ENCODE results near the gene CCSAP. TPM values are rescaled to one million over a fixed set of nuclear protein-coding genes. Genes with fewer than 3 reads are reported as not detected.
A peak's percentile ranks its signal among the peaks of the same experiment; 100 is the strongest.

The CCSAP gene
- 18.3 TPM for total RNA-seq (2013)
- polyA plus RNA-seq = 10 to 100 TPM in 1 of 3 donors, 1 to 10 TPM in 2; 5.2 to 12.2 (median 6.7) TPM
- 7.8 and 11.2 TPM in 2 replicates for polyA minus RNA-seq
- 7.1 to 57.3 (median 45.5) reads per million in 11 experiments for total RNA-seq

GRCh38 chr1:229342656-229343569 lies at the start of gene CCSAP:
Gene CCSAP, minus strand, starts transcription at chr1:229343047. Its CDS starts 582 bp downstream, at chr1:229342465.
- intact Hi-C loops (cut with micrococcal nuclease) = loop anchor here (2.0 to 5.0 kb wide), 3 partner anchors 71 to 170 kb away; partner anchors contain the start of gene RAB4A (in 1 of the 2)
- Mint-ChIP-seq H3K4me3 (peak within 1 kb of the TSS; percentile 91 to 93), H3K4me1 (peaks cover 49% of the 10 kb centered on the region), H3K27ac (peak within 1 kb of the TSS; percentile 87 to 97 (median 94)), H3K9me3 (peaks cover 0 to 6% (median 4%) of the 10 kb centered on the region in 7 donors), H3K27me3 (ENCODE audit: low read depth in 3 of 3) (peaks cover 4 to 13% (median 10%) of the 10 kb centered on the region in 3 donors), H3K36me3 (peaks cover 5 to 6% of the 10 kb centered on the region in 2 donors)
- Histone ChIP-seq H3K36me3 (replicated peaks in 1 of 2; ENCODE audit: control insufficient read depth in 1 of 2, insufficient read depth in 2 of 2, low read length in 2 of 2) (no peaks in the 10 kb centered on the region), H3K9ac (ENCODE audit: insufficient read depth, low read length, poor library complexity, severe bottlenecking) (peak within 1 kb of the TSS; percentile 93), H3K4me2 (replicated peaks; ENCODE audit: extremely low read depth, low read length, poor library complexity, severe bottlenecking) (peak within 1 kb of the TSS; percentile 93), H3K4me1 (ENCODE audit: control insufficient read depth in 1 of 2, insufficient read depth in 2 of 2, low read length in 2 of 2) (peaks cover 38 to 52% of the 10 kb centered on the region in 2 donors), H3K27ac (ENCODE audit: low read depth in 1 of 2, low read length in 2 of 2) (peak within 1 kb of the TSS; percentile 69 to 79), H3K9me3 (replicated peaks in 1 of 2; ENCODE audit: control insufficient read depth in 1 of 2, insufficient read depth in 1 of 2, low read length in 2 of 2) (no peaks in the 10 kb centered on the region), H3K4me3 (replicated peaks in 1 of 3; ENCODE audit: low read depth in 2 of 3, low read length in 3 of 3) (peak within 1 kb of the TSS; percentile 47 to 93 (median 84)), H2AFZ (ENCODE audit: insufficient read depth, low read depth, low read length, poor library complexity, severe bottlenecking) (peak within 1 kb of the TSS; percentile 96), H3K79me2 (ENCODE audit: insufficient read depth, low read length) (peaks cover 42% of the 10 kb centered on the region), H4K20me1 (ENCODE audit: insufficient read depth, low read length) (peaks cover 16% of the 10 kb centered on the region), H3K27me3 (ENCODE audit: control insufficient read depth in 2 of 2, insufficient read depth in 2 of 2, low read length in 2 of 2) (no peaks in the 10 kb centered on the region)
- under 1% methylated on average over 83 of the region's 83 CpGs for WGBS (ENCODE audit: insufficient coverage)
- DNase-seq = peak; percentile 22 to 40 (median 39)
- TF ChIP-seq CTCF (IDR thresholded peaks at IDR 0.05) = no peak

DNA sequence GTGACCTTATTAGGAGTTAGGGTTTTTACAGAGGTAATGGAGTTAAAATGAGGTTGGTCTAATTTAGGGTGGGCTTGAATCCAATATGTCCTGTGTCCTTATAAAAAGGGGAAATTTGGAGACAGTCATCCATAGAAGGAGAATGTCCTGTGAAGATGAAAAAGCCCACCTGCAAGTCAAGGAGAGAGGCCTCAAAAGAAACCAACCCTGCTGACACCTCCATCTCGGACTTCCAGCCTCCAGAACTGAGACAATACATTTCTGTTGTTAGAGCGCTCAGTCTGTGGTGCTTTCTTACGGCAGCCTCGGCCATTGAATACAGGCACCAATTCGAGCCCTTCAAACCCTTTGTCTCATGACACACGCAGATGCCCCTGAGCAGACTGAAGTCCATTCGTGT lies 47.3 kb upstream of the CCSAP start:
- Histone ChIP-seq H3K27ac (ENCODE audit: low read depth in 1 of 2, low read length in 2 of 2) (no peak overlapping the region), H3K9ac (ENCODE audit: insufficient read depth, low read length, poor library complexity, severe bottlenecking) (no peak overlapping the region), H3K27me3 (ENCODE audit: control insufficient read depth in 2 of 2, insufficient read depth in 2 of 2, low read length in 2 of 2) (peaks cover 0 to 6% of the 10 kb centered on the region in 2 donors), H2AFZ (ENCODE audit: insufficient read depth, low read depth, low read length, poor library complexity, severe bottlenecking) (no peak overlapping the region), H3K36me3 (replicated peaks in 1 of 2; ENCODE audit: control insufficient read depth in 1 of 2, insufficient read depth in 2 of 2, low read length in 2 of 2) (no peaks in the 10 kb centered on the region), H3K4me2 (replicated peaks; ENCODE audit: extremely low read depth, low read length, poor library complexity, severe bottlenecking) (no peak overlapping the region), H4K20me1 (ENCODE audit: insufficient read depth, low read length) (no peaks in the 10 kb centered on the region), H3K9me3 (replicated peaks in 1 of 2; ENCODE audit: control insufficient read depth in 1 of 2, insufficient read depth in 1 of 2, low read length in 2 of 2) (no peaks in the 10 kb centered on the region), H3K4me3 (replicated peaks in 1 of 3; ENCODE audit: low read depth in 2 of 3, low read length in 3 of 3) (no peak overlapping the region), H3K79me2 (ENCODE audit: insufficient read depth, low read length) (no peaks in the 10 kb centered on the region), H3K4me1 (ENCODE audit: control insufficient read depth in 1 of 2, insufficient read depth in 2 of 2, low read length in 2 of 2) (no peaks in the 10 kb centered on the region)
- Mint-ChIP-seq H3K9me3 (peaks cover 0 to 7% (median 0%) of the 10 kb centered on the region in 7 donors), H3K27me3 (ENCODE audit: low read depth in 3 of 3) (peaks cover 20 to 30% (median 20%) of the 10 kb centered on the region in 3 donors), H3K27ac (no peak overlapping the region), H3K36me3 (no peaks in the 10 kb centered on the region), H3K4me3 (no peak overlapping the region), H3K4me1 (no peaks in the 10 kb centered on the region)
- WGBS (ENCODE audit: insufficient coverage) = 100% methylated on average over 4 of the region's 7 CpGs
- no peak for TF ChIP-seq CTCF (IDR thresholded peaks at IDR 0.05)
- DNase-seq = no peak
- intact Hi-C loops (cut with micrococcal nuclease) = no loop called here
